Measurements from ENCODE around the gene GAS5.
A peak's percentile ranks its signal among the peaks of the same experiment; 100 is the strongest.

Gene GAS5

DNA sequence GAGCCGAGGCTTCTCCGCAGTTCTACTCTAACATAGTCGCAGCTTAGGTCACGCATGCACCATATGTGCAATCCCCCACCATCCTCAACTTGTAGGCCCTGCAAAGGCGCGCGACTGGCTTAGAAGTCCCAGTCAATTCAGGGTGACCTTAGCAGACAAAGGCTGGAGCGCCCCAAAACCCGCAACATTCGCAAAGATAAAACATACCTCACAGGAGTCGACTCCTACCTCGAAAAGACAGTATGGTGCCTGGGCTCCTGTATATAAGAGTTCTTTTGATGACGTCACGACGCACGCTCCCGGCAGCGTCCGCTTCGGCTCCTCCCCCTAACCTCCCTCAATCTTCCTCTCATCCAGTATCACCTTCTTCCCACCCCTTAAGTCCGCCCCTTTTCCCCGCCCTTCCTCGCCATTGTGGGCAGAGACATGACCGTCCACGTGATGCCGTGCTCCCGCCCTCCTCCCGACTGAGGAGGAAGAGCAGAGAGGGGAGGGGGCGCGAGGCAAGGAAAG is at the start of gene GAS5:
TSS of gene GAS5 (minus strand) at position 237 of the 513 bp plus-strand sequence.
- Mint-ChIP-seq H3K27ac (peak within 1 kb of the TSS; percentile 100), H3K27me3 (peaks cover 8% of the 10 kb centered on the region), H3K9me3 (no peaks in the 10 kb centered on the region), H3K4me3 (peak within 1 kb of the TSS; percentile 99), H3K4me1 (peaks cover 77% of the 10 kb centered on the region), H3K36me3 (ENCODE audit: low read depth) (peaks cover 57% of the 10 kb centered on the region)
- ATAC-seq (peak; percentile 81), DNase-seq (peak; percentile 99)

DNA sequence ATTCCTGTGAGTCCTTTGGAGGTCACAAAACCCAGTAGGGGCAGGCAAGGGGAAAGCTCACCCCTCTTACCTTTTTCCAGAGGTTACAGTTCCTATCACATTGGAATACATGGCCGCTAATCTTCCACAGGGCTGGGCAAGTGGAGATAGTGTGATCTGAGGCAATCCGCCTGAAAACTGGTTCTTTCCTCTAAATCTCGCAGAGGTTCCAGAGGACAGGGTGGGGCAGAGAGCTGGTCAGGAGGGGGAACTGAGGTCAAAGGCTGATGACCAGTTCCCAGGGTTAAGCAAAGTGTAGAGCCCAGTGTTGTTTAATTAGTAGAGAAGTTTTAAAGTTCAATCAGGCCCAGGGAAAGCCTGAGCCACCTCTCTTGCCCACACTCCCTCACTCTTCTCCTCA is 49.4 kb upstream of the GAS5 start, which contains the start of gene SERPINC1:
TSS of gene SERPINC1 (minus strand) at position 179 of the 400 bp plus-strand sequence. CDS start at position 111, 68 bp downstream.
- H3K4me3 Mint-ChIP-seq = no peak within 1 kb of the TSS
- H3K9me3 Mint-ChIP-seq = no peaks in the 10 kb centered on the region
- DNase-seq (no peak), ATAC-seq (no peak)
- H3K36me3 Mint-ChIP-seq (ENCODE audit: low read depth) = no peaks in the 10 kb centered on the region
- no peaks in the 10 kb centered on the region for H3K4me1 Mint-ChIP-seq
- no peak within 1 kb of the TSS for H3K27ac Mint-ChIP-seq
- no peaks in the 10 kb centered on the region for H3K27me3 Mint-ChIP-seq

DNA sequence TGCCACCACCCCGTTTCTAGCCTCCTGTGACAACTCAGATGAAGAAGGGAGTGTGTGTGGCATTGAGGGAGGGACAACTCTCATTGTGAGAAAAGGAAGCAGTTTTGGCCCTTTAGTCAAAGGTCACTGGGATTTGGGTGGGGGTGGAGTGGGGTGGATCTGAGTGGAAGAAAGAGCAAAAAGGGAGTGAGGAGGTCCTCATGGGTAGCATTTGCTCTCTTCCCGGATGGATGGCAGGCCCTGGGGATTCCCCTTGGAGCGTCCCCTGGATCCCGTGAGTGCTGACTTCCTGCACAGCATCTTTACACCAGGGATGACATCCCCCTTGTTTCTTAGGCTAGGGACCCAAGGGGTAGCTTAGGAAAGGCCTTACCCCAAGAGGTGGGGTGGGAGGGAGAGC is 48.9 kb upstream of the GAS5 start:
- DNase-seq = no peak
- ATAC-seq = no peak
- Mint-ChIP-seq H3K27ac (no peak overlapping the region), H3K4me1 (no peaks in the 10 kb centered on the region), H3K9me3 (no peaks in the 10 kb centered on the region), H3K4me3 (no peak overlapping the region), H3K36me3 (ENCODE audit: low read depth) (no peaks in the 10 kb centered on the region), H3K27me3 (no peaks in the 10 kb centered on the region)

DNA sequence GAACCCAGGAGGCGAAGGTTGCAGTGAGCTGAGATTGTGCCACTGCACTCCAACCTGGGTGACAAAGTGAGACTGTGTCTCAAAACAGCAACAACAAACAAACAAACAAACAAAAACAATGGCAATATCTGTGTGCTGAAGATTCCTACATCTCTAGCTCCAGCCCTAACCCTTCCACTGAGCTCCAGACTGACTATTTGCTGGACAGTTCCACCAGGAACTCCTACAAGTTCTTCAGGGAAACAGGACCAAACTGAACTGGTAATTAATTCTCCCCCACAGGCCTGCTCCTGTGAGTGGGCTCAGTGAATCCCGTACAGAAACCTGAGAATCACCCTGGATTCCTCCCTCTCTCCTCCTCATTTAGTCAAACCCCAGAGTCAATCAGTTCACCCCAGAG is 47.8 kb upstream of the GAS5 start:
- ATAC-seq = no peak
- Mint-ChIP-seq H3K27ac (no peak overlapping the region), H3K4me1 (no peaks in the 10 kb centered on the region), H3K27me3 (no peaks in the 10 kb centered on the region), H3K36me3 (ENCODE audit: low read depth) (no peaks in the 10 kb centered on the region), H3K4me3 (no peak overlapping the region), H3K9me3 (no peaks in the 10 kb centered on the region)
- no peak for DNase-seq

DNA sequence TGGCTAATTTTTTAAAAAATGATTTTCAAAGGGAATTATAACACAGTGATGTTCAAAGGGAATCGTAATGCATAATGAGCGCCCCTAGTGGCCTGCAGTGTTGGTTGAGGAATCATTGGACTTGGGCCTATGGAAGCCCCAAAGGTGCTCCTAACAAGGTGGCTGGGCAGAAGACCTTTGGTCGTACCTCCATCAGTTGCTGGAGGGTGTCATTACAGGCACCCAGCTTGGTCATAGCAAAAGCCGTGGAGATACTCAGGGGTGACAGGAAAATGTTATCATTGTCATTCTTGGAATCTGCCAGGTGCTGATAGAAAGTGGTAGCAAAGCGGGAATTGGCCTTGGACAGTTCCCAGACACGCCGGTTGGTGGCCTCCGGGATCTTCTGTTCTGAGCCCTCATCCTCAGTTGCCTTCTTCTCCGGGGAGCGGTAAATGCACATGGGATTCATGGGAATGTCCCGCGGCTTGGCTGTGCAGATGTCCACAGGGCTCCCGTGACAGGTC is 46.6 kb upstream of the GAS5 start:
- ATAC-seq = no peak

DNA sequence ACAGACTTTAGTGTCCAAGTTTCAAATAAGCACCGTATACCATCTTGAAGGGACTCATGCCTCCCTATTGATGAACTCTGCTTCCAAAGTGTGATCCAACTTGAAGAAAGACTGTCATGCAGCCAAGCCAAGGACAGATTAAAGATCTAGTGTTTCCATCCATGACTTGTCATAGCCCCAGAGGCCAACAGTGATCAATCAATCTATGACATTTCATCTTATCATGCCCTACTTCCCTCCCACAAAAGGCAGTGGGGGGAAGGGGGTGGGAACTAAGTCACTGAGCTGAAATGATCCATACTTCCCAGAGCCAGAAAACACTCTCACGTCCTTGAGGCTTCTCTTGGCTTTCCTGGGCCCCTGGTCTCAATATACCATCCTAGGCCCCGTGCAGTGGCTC is 45.3 kb upstream of the GAS5 start:
- no peak for ATAC-seq
- H3K4me3 Mint-ChIP-seq = no peak overlapping the region
- H3K36me3 Mint-ChIP-seq (ENCODE audit: low read depth) = no peaks in the 10 kb centered on the region
- no peaks in the 10 kb centered on the region for H3K4me1 Mint-ChIP-seq
- DNase-seq = no peak
- H3K27ac Mint-ChIP-seq = no peak overlapping the region
- no peaks in the 10 kb centered on the region for H3K27me3 Mint-ChIP-seq
- no peaks in the 10 kb centered on the region for H3K9me3 Mint-ChIP-seq

More for the DNA sequence above, 46.6 kb upstream of the GAS5 start:
- Mint-ChIP-seq H3K36me3 (ENCODE audit: low read depth) (no peaks in the 10 kb centered on the region), H3K4me1 (no peaks in the 10 kb centered on the region), H3K9me3 (no peaks in the 10 kb centered on the region), H3K27me3 (no peaks in the 10 kb centered on the region), H3K27ac (no peak overlapping the region), H3K4me3 (no peak overlapping the region)
- peak; percentile 27 for DNase-seq

DNA sequence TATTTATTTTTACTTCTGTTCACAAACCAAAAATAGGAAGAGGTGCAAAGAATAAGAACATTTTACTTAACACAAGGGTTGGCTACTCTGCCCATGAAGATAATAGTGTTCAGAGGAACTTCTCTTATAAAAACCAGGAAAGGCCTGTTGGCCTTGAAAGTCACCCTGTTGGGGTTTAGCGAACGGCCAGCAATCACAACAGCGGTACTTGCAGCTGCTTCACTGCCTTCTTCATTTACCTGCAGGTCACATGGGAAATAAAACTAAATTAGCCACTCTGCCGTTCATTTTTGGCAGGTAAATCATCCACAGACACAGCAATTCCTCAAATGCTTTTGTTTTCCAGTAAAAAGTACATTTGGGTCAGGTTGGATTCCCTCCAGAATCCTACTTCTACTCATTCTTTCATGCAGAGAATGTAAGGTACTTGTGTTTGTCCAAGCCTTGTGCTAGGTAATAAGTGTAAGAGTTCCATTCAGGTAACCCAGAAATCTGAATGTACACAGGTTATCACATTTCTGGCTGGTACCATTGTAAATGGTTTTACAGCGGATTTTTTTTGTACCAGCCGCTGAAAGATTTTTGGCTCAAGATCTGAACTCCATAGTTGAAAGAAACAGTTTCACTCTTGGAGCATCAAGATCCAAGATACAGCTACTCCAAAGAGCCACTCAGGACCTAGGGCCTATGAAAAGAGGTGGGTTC is 36.2 kb upstream of the GAS5 start:
- DNase-seq (no peak), ATAC-seq (no peak)
- H3K27ac Mint-ChIP-seq = no peak overlapping the region
- H3K4me3 Mint-ChIP-seq = no peak overlapping the region
- peaks cover 4% of the 10 kb centered on the region for H3K36me3 Mint-ChIP-seq (ENCODE audit: low read depth)
- peaks cover 9% of the 10 kb centered on the region for H3K4me1 Mint-ChIP-seq
- no peaks in the 10 kb centered on the region for H3K27me3 Mint-ChIP-seq
- no peaks in the 10 kb centered on the region for H3K9me3 Mint-ChIP-seq

DNA sequence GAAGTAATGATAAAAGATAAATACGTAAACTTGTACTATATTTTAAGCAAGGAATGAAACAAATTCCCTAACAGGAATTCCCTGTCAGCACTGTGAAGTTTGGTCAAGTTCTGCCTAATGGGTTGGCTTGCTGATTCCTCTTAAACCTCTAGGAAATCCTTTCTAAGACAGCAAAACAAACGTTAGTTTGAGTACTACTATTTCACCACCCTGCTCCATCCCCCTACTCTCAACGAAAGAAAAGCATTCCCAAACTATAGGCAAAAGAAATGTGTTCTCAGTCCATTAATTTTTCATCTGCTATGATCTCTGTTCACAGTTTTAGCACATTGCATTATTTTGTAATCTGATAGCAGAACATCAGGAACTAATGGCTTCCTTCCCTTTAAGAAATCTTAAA is 33.2 kb upstream of the GAS5 start:
- DNase-seq (no peak), ATAC-seq (no peak)
- H3K36me3 Mint-ChIP-seq (ENCODE audit: low read depth) = peaks cover 4% of the 10 kb centered on the region
- H3K27me3 Mint-ChIP-seq = no peaks in the 10 kb centered on the region
- H3K27ac Mint-ChIP-seq = no peak overlapping the region
- peaks cover 9% of the 10 kb centered on the region for H3K4me1 Mint-ChIP-seq
- no peaks in the 10 kb centered on the region for H3K9me3 Mint-ChIP-seq
- no peak overlapping the region for H3K4me3 Mint-ChIP-seq

DNA sequence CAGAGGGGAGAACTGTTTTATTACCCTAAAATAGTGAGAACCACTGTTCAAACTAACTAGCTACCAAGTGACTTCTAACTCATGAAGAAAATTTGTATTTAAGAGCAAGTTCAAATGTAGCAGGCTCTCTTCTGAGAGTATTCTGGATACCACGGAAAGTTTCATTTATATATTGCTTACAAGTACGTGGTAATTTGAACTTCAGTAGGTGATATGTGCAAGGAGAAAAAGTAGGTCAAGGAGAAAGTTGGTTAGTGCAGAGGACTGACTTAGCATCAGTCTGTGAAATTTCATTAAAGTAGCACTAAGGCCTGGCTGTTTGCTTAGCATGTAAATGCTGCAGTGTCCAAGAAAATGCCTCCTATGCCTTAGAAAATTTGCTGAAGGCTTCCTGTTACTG is 32.6 kb upstream of the GAS5 start:
- Mint-ChIP-seq H3K27ac (no peak overlapping the region), H3K27me3 (no peaks in the 10 kb centered on the region), H3K4me3 (no peak overlapping the region), H3K9me3 (no peaks in the 10 kb centered on the region), H3K36me3 (ENCODE audit: low read depth) (peaks cover 1% of the 10 kb centered on the region), H3K4me1 (peaks cover 9% of the 10 kb centered on the region)
- ATAC-seq (no peak), DNase-seq (no peak)

DNA sequence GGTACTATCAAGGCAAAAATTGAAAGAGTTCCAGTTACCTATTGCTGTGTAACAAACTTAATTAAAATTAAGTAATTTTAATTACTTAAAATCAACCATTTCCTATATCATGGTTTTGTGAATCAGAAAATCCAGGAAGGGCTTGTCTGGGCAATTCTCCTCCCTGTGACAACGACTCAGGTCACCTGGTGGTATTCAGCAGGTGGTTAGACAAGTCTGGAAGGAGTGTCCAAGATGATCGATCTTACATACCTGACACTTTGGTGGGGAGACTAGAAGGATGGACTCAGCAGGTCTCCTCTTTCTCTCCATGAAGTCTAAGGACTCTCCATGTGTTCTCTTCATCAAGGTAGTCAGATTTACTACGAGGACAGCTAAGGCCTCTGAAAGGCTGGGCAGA is 26.4 kb upstream of the GAS5 start:
- no peaks in the 10 kb centered on the region for H3K27me3 Mint-ChIP-seq
- H3K27ac Mint-ChIP-seq = no peak overlapping the region
- no peaks in the 10 kb centered on the region for H3K4me1 Mint-ChIP-seq

DNA sequence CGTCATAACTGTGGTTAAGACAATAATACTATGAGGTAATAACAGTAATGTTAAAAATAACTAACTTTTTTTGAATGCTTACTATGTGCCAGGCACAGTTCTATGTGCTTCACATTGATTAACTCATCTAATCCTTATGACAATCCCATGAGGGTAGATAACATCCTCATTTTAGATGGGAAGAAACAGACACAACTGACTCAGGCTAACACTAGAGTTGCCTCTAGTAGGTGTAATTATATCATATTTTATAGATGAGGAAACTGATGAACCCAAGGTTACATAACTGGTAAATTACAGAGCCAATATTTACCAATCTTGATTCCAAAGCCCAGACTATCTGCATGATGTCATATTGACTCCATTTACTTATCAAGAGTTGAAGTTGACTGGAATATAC is 25.8 kb upstream of the GAS5 start:
- H3K36me3 Mint-ChIP-seq (ENCODE audit: low read depth) = peaks cover 15% of the 10 kb centered on the region
- no peak overlapping the region for H3K27ac Mint-ChIP-seq
- DNase-seq = no peak
- no peaks in the 10 kb centered on the region for H3K4me1 Mint-ChIP-seq
- no peaks in the 10 kb centered on the region for H3K9me3 Mint-ChIP-seq
- ATAC-seq = no peak
- H3K27me3 Mint-ChIP-seq = no peaks in the 10 kb centered on the region
- no peak overlapping the region for H3K4me3 Mint-ChIP-seq

More for the DNA sequence above, 26.4 kb upstream of the GAS5 start:
- no peak for DNase-seq
- Mint-ChIP-seq H3K36me3 (ENCODE audit: low read depth) (peaks cover 12% of the 10 kb centered on the region), H3K9me3 (no peaks in the 10 kb centered on the region), H3K4me3 (no peak overlapping the region)
- ATAC-seq = no peak

DNA sequence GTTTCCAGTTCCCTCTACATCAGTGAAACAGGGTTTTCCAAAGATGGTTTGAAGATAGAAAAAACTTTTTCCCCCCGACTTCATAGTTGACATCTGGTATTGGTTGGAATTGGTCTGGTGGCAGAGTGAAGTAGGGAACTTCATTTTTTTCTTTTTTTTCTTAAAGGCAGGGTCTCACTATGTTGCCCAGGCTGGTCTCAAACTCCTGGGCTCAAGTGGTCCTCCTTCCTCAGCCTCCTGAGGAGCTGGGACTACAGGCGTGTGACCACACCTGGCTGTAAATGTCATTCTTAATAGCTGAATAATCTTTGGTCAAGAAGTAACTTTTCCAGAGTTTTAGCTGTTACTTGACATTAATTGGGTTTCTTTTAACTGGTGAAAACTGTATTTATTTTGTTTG is 22.1 kb upstream of the GAS5 start:
- no peak for DNase-seq
- Mint-ChIP-seq H3K36me3 (ENCODE audit: low read depth) (peaks cover 41% of the 10 kb centered on the region), H3K4me1 (peaks cover 17% of the 10 kb centered on the region)

DNA sequence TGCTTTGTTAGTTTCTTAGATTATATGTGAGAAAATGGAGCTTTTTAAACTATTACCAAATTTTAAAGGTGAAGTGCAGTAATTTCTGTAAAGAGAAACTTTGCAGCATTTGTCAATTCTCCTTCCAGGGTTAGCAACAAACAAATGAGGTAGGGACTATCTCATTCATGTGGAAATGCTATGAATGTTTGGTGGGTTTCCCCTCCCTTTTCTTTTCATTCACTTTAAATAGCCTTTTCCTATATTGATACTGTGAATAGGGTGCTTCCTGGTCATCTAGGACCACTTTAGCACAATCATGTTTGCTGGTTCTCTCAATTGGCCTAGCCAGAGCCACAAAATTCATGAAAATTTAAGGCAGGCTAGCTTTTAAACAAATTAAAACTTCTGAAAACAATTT is 21.0 kb upstream of the GAS5 start:
- Mint-ChIP-seq H3K27ac (no peak overlapping the region), H3K4me1 (peaks cover 17% of the 10 kb centered on the region), H3K9me3 (no peaks in the 10 kb centered on the region), H3K4me3 (no peak overlapping the region), H3K27me3 (no peaks in the 10 kb centered on the region), H3K36me3 (ENCODE audit: low read depth) (peaks cover 38% of the 10 kb centered on the region)
- DNase-seq = no peak
- ATAC-seq = no peak

More for the DNA sequence above, 22.1 kb upstream of the GAS5 start:
- H3K27me3 Mint-ChIP-seq = no peaks in the 10 kb centered on the region
- ATAC-seq = no peak
- no peak overlapping the region for H3K4me3 Mint-ChIP-seq
- H3K9me3 Mint-ChIP-seq = no peaks in the 10 kb centered on the region
- H3K27ac Mint-ChIP-seq = no peak overlapping the region

DNA sequence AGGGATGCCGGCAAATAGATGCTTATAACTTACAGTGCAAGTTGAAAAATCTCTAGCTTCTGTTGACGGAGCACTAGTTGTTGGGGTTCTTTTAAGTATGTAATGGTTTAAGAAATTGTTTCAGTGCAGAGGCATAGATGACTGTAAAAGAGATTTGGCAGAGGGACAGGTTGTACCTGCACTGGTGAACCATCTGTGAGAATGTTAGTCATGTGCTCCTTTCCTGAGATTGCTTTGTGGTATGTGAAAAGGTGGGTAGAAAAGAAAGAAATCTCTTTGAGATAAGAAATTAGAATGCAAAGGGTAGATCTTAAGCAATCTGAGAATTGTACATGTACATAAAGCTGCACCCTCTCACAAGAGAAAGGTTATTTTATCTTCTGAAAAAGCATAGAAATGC is 19.8 kb upstream of the GAS5 start:
- Mint-ChIP-seq H3K4me1 (peaks cover 17% of the 10 kb centered on the region), H3K9me3 (no peaks in the 10 kb centered on the region), H3K36me3 (ENCODE audit: low read depth) (peaks cover 37% of the 10 kb centered on the region), H3K4me3 (no peak overlapping the region), H3K27me3 (no peaks in the 10 kb centered on the region), H3K27ac (no peak overlapping the region)
- DNase-seq (no peak), ATAC-seq (peak; percentile 73)

DNA sequence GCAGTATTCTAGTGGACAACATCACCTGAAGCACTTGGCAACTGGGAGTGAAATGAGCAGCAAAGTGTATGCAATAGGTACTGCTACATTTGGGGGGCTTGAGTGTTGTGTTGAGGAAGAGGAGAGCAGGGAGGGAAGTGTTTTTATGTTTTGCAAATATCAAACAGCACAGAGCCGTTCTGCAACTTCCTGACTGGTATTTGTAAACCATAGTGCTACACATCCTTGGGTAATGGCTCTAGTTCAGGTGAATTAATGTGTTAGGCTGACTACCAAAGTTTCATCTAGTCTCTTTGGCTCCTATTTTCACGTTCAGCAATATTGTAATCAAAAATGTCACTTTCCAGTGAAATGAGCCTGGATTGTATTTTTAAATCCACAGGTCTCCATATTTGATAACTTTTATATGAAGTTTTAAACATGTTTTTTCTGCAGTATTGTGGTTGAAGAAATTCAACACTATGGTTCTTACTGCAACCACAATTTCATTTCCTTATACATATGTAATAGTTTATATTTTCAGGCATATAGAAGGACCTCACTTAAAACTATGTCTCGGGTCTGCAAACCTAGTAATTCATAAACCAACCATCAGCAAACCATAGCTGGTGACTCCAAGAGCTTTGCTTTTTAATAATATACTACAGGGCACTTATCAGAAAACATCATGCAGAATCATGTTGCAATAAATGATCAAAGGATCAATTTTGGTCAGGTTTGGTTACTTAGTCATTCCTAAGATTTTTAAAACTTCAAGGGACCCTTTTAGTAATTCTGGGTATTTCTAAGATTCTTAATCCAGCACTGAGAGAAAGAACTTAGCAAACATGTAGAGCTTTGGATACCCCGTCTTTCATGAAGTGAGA is 19.2 kb upstream of the GAS5 start:
- H3K27ac Mint-ChIP-seq = no peak overlapping the region
- H3K36me3 Mint-ChIP-seq (ENCODE audit: low read depth) = peaks cover 36% of the 10 kb centered on the region
- H3K4me1 Mint-ChIP-seq = peaks cover 17% of the 10 kb centered on the region
- no peak overlapping the region for H3K4me3 Mint-ChIP-seq
- no peaks in the 10 kb centered on the region for H3K27me3 Mint-ChIP-seq
- DNase-seq (no peak), ATAC-seq (no peak)
- H3K9me3 Mint-ChIP-seq = no peaks in the 10 kb centered on the region

Measured in activated naive CD8-positive, alpha-beta T cell treated with anti-CD3 and anti-CD28 coated beads, Interleukin-2, amount 50 U/mL, for 24 hours (primary cell).